Activated CD4-positive, CD25-positive, alpha-beta regulatory T cell treated with anti-CD3 and anti-CD28 coated beads, Interleukin-2, amount 50 U/mL, for 16 hours (primary cell): Measurements from ENCODE around the gene NUDT1.

Source experiments
- DNase-seq: peaks from one replicate; pipeline ENCODE4 v3.0.0-alpha.2; 2020; ENCODE audit warnings: low read depth, low spot score

NUDT1 gene

DNA sequence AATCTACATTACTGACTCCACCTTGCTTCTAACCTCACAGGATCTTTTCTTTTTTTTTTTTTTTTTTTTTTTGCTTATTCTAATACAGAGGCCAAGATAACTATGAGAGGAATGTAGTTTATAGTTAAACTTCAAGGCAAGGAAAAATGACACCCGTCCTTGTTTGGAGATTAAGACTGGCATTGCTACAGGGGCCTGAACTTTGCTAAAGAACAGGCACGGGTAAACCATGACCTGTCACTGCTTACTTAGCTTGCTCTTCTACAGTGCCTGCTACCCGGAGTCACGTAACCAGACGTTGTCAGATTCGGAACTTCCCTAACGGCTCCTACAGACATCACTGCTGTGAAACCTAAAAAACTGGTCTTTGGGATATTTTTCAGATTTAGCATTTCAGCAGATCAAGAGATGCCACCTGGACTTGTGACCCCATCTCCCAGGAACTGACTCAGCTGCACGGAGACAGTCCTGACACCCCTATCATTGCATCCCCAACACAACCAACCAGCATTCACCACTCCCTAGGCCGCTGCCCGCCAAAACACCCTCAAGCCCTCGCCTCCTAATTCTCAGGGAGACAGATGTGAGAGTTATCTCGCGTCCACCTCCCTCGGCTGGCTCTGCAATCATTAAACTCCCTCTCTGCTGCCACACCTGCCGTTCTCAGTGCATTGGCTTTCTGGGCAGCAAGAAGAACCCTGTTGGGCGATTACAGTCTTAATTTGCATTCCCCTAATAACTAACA, 36.8 kb upstream of the NUDT1 start:
- DNase-seq = no peak

DNA sequence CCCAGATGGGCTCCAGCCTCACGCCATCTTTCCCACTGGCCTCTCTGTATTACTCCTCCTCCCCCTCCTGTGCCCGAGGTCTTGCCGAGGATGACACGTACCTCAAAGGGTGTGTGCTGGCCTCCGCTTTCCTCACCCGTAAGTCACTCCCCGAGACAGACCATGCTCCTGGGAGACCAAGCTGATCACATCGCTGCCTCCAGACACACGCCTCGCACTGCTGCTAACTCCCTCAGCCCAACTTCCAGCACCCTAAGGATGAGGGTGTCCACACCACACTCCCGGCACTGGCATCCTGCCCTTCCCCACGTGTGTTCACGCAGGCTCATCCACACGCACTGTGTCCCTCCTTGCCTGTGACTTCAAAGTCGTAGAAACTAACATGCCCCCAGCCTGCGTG, 33.3 kb upstream of the NUDT1 start:
- DNase-seq = no peak

- DNase-seq = no peak
Measured at GRCh38 chr7:2209146-2209960, 32.7 kb upstream of the NUDT1 start.

DNA sequence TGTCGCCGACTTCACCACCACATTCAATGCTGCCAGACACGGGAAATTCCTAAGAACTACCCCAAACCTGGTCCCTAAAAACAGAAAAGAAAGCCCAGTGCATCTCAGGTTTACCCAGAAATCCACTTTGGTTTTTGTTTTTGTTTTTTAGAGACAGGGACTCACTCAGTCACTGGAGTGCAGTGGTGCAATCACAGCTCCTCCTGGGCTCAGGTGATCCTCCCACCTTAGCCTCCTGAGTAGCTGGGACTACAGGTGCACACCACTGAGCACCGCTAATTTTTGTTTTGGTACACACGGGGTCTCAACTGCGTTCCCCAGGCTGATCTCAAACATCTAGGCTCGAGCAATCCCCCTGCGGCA, 32.1 kb upstream of the NUDT1 start:
- DNase-seq = no peak

DNA sequence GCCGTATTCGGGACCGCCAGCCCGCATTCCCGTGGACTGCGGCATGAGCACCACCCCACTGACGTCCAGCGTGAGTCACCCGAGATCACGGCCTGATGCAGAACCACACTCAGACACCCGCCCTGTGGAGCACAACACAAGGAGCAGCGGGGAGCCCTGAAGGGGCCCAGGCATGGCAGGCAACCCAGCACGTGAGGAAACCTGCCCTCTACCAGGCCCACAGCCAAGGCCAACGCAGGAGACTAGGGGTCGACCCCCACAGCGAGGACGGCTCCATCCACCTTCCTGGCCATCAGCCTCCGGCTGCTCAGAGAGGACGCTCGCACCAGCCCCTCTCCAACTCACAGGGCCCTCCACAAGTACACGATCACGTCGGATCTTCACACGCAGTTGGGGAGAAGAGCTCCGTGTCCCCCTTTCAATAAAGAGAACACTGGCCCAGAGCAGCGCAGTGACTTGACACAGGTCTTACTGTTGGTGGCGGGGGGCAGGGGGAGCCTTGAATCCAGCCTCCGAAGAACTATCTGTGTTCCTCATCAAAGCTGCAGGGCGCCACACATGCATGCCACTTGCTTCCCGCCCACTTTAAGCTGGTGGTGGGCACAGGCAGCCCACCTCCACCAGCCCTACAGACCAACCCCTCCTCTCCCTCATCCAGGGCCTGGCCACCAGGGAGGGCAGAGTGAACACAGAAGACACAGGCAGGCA, 31.3 kb upstream of the NUDT1 start:
- DNase-seq = no peak

GRCh38 chr7:2211259-2211880, 30.7 kb upstream of the NUDT1 start:
- DNase-seq = no peak

DNA sequence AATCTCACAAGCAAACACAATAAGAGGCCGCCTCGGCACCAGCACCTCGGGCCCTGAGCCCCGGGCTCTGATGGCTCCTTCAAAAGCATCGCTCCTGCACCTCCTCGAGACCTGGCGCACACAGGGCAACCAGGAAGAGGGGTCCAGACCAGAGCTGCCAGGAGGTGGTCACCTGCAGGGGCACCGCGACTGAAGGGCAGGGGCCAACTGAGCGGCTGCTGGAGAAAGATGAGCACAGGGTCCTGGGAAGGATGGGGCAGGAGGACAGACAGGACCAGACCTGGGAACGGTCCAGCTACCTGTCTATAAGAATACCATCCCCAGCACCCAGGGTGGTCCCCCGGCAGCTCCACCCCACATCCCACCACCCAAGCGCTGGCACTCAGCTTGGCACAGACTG, 30.1 kb upstream of the NUDT1 start:
- no peak for DNase-seq

DNA sequence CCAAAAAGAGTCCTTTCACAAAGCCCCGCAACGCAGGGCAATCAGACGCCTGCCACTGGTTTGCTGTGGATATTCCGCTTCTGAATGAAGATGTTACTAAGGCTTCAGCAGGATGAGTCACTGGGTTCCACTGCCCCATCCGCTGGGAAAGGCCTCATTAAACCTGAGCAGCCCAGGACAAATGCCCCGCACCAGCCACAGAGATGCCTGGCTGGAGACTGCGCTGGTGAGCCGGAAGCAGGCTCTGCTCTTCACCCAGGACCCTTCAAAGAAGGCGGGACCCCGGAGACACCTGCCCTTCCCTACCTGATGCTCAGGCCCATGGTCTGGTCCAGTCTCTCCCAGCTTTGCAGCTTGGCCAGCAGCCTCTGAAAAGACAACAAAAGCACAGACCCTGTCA, 29.1 kb upstream of the NUDT1 start:
- no peak for DNase-seq

DNA sequence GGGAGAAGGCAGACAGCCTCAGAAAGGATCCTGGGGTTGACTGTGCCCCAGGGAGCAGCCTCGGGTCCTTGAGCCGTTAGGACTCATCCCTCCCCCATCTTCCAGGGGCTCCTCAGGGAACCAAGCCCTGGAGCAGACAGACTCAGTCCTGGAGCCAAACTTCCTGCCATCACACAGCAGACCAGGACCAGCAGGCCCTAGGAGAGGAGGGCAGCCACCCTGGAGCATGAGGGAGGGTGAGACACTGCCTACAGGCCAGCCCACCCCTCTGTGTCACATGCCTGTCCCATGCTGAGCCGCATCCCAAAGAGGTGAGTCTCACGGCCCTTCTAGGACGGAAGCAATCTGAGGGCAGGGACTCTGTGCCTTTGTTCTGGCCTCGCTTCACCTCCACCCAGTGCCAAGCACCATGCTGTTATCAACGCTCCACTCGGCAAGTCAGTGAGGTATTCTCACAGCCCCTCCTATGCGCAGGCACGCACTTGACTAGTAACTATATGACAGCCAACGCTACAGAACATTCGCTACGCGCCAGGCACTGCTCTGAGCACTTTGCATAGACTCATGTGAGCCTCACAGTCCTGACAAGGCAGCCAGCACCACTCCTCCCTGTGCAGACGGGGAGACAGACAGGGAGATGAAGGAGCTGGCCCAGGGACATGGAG, 28.3 kb upstream of the NUDT1 start:
- DNase-seq = no peak

GRCh38 chr7:2214636-2215035, 27.4 kb upstream of the NUDT1 start:
- DNase-seq = no peak

- no peak for DNase-seq
Measured at GRCh38 chr7:2215851-2216250, 26.2 kb upstream of the NUDT1 start.

DNA sequence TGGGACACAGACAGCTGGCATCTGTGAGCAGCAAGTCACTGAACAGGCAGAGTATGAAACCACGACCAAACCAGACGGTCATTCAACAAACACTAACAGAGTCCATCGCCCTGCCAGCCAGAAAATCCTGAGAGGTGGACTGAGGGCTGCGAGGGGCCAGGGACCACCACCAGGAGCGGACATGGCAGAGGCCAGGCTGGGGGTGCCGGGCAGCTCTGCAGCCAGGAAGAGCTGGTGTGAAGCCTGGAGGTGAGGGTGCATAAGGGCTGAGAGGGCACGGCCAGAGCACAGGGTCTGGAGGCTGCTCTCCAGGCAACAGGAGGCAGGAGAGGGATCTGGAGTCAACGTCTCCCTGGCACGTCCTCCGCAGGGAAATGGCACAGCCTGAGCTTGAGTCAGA, 24.8 kb upstream of the NUDT1 start:
- no peak for DNase-seq

GRCh38 chr7:2217716-2218443, 24.1 kb upstream of the NUDT1 start:
- DNase-seq = no peak

DNA sequence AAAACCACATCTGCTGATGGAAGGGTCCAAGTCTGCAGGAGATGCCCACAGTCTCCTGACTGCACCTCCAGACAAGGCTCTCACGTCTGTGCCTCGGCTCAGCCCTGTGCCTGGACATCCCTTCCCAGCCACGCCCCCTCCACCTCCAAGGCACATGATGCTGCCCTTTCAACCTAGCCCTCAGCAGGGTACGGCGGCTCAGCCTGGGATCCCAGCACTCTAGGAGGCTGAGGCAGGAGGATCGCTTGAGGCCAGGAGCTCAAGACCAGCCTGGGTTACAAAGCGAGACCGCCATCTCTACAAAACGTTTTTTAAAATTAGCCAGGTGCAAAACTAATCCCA, 23.6 kb upstream of the NUDT1 start:
- no peak for DNase-seq

DNA sequence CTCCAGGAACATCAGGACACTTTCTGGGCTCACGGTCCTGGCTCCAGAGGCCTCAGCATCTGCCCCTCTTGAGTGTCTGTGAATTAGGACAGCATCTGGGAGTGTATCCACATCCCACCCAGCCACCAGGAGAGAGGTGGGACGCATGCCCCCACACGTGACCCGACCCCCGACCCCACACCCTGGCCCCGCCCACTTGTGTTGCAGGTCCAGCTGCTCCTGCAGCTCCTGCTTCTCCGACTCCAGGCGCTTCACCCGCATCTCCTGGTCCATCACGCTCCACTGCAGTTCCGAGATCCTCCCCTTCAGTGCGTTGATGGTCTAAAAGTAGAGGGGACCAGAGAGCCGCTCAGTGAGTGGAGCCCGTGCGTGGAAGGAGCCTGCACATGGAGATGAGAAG, 22.9 kb upstream of the NUDT1 start:
- DNase-seq = no peak

GRCh38 chr7:2219606-2220005, 22.4 kb upstream of the NUDT1 start:
- no peak for DNase-seq

- no peak for DNase-seq
Measured at GRCh38 chr7:2220030-2220429, 22.0 kb upstream of the NUDT1 start.

DNA sequence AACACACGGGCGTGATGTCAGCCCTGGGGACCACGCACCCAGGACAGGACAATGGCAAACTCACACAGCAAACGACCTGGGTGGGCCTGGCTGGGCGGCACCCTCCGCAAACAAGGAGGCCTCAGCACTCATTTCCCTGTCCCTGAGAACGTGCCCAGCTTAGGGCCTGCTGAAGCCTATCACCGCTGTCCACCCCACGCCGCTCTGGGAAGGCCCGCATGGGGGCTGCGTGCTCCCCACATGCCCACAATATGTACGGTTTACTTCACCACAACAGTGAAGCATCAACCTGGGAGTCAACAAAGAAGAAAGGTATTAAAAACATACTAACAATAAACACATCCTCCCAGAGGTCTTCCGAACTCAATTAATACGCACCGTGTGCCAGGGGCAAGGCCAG, 21.5 kb upstream of the NUDT1 start:
- no peak for DNase-seq

DNA sequence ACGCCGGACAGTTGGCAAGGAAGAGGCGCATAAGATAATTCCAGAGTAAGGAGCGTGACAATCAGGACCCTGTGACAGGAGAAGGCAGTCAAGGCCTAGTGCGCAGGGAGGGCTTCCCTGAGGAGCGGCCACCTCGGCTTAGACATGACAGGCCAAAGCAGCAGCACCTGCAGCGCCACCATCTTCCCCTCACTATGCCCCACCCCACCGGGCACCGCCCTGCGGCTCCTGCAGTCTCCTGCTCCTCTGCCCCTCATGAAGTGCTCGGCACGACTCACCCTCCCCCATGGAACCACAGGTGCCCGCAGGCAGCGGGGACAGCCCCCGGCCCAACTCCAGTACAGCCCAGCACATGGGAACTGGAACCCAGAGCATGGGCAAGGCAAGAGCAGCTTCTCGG, 21.1 kb upstream of the NUDT1 start:
- DNase-seq = no peak

DNA sequence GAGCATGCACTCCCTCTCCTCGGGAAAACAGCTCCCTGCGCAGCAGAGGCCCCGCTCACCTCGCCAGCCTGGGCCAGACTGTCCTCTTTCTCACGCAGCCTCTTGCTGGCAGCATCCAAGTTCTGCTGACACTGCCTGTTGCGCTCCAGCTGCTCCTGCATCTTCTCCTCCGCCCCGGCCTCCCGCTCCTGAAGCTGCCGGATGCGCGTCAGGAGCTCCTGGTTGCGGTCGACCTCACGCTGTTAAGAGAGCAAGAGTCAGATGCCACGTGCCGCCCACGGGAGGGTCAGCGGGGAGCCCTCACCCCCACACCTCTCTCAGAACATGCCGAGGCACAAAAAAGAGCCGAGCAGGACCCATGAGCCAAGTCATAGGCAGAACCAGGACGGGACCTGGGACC, 19.5 kb upstream of the NUDT1 start:
- no peak for DNase-seq

GRCh38 chr7:2223321-2223720, 18.7 kb upstream of the NUDT1 start:
- no peak for DNase-seq
